ENCODE data around the gene FAM53B.
"Not testable (repeated sequence)": the region's sequence is repeated elsewhere in the genome, so short reads cannot be mapped to it uniquely, and the experiment has no call there.

Gene FAM53B

DNA sequence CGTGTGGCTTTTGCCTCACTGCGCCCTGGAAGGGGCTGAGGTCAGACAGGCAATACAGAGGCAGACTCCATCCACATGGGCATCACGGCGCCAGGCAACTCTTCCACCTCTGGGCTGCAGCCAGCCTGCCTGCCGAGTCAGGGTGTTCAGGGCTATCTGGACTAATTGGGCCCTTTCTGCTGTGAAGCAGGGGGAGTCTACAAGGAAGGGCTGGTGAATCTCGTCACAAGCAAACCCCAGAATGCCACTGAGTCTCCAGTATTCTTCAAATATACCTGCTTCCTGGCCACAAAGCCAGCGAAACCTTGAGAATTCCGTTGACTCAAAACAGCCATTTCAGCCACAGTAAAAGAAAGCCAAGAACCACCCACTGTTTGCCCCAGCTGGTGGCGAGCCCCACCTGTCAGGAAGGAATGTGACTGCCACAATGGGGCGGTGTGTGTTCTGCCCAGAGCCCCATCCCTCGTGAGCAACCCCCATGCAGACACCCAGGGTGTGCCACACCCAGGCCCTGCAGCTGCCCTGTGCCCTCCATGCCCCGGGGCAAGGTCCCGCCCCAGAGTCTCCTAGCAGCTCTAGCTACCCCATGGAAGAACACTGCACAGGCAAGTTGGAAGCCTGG is 117.3 kb downstream of the FAM53B start:
- peak; percentile 47 for DNase-seq

DNA sequence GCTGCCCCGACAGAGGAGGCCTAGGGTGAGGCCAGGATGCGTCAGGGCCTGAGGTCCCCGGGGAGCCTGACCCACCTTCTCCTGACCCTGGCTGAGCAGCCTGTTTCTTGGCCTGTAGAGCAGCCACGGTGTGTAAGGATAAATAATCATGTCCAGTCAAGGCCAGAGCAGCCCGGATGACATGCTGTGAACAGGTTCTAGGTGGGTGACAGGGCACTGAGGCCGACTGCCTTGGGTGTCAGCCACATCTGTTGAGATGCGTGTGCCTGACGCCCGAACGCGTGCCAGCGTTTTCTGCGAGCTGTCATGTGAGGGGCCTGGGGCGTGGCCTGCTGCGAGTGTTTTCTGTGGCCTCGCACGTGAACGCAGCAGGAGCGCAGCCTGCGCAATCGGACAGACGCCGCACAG is 118.3 kb downstream of the FAM53B start:
- DNase-seq, result no peak

DNA sequence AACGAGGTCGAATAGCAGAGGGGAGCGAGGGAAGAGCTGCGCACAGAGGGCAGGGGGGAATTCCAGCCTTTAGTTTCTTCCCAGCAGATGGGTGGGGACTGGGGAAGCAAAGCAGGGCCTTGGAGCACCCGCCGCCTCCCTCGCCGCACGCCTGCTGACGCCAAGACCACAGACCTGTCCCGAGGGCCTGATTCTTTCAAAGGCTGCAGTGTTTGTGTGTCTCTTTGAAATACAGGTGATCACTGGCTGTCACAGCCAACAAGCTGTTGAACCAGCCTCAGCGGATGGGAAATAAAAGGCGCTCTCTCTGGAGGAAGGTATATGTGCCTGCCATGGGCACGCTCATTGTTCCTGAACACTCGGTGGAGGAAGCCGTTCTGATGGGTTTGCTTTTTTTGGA is 119.3 kb downstream of the FAM53B start:
- DNase-seq, result no peak

DNA sequence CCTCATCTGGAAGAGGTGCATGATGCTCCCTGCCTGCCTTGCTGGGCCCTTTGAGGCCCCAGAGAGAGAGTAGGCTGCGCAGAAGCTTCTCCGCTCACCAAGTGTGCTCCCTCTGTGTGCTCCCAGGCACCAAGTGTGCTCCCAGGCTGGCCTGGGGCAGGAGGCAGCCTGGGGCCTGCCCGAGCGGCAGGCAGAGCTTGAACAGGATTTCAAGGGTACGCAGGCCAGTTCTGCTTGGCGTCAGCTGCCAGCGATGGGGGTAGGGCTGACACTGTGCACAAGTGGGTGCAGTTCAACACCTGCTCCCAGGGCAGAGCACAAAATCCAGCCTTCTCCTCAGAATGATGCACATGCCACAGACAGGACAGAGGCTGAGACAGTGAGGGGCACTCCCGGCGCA is 119.7 kb downstream of the FAM53B start:
- no peak for DNase-seq

- DNase-seq, result no peak
Measured at GRCh38 chr10:124624006-124624405, 120.2 kb downstream of the FAM53B start.

GRCh38 chr10:124622866-124623536 is 121.2 kb downstream of the FAM53B start:
- DNase-seq, result no peak

- DNase-seq, result no peak
Measured at GRCh38 chr10:124622158-124622557, 122.0 kb downstream of the FAM53B start.

DNA sequence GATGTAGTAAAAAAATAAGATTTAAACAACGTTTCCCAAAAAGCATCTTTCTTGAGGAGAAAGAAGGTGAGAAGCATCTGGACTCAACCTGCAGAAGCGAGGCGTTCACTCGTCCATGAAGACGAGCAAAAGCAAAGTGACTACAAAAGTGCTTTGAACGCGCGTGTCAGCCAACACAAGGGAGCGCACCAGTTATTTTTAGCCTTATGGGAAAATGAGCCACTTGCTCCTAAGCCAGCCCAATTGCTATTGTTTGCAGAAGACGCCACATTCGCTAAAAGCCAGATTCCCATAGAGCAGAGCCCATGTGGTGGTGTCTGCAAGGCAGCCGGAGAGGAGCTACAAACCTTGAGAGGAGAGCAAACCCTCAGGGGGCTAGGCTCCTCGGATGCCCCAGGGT is 122.5 kb downstream of the FAM53B start:
- no peak for DNase-seq

- no peak for DNase-seq
Measured at GRCh38 chr10:124619802-124620490, 124.2 kb downstream of the FAM53B start.

DNA sequence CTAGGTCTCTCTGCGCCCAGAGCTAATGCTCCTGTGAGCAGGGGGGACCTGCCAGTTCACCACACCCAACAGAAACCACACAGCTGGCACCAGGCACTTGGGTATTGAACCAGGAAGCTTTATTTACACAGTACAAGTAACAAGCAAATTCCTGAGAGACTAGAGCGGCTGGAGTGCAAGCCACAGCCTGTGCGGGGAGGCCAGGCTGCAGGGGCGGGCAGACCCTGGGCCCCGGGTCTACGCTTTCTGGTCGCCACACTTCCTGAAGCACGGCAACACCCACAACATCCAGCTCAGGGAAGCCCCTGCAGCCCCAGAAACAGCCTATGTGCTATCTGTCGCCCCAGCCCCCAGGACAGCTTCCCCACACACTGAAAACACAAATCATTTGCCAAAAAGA is 125.0 kb downstream of the FAM53B start:
- DNase-seq, result no peak

- DNase-seq, result no peak
Measured at GRCh38 chr10:124618470-124619073, 125.6 kb downstream of the FAM53B start.

DNA sequence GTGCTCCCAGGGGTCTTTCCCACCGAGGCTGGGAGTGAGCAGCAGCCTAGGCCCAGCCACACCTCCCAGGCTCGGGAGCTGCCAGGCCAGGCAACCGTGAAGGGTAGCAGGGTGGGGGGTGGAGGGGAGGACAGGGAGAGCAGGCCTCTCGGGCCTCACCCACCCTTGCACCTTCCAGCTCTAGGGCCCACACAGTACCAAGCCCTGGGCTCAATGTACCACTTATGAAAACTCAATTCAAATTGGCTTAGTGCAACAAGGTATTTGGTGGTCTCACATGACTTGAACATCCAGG is 127.4 kb downstream of the FAM53B start:
- no peak for DNase-seq

GRCh38 chr10:124616040-124616835 is 127.9 kb downstream of the FAM53B start:
- DNase-seq, result no peak

- no peak for DNase-seq
Measured at GRCh38 chr10:124615259-124615658, 128.9 kb downstream of the FAM53B start.

GRCh38 chr10:124614003-124614659 is 130.0 kb downstream of the FAM53B start:
- no peak for DNase-seq

DNA sequence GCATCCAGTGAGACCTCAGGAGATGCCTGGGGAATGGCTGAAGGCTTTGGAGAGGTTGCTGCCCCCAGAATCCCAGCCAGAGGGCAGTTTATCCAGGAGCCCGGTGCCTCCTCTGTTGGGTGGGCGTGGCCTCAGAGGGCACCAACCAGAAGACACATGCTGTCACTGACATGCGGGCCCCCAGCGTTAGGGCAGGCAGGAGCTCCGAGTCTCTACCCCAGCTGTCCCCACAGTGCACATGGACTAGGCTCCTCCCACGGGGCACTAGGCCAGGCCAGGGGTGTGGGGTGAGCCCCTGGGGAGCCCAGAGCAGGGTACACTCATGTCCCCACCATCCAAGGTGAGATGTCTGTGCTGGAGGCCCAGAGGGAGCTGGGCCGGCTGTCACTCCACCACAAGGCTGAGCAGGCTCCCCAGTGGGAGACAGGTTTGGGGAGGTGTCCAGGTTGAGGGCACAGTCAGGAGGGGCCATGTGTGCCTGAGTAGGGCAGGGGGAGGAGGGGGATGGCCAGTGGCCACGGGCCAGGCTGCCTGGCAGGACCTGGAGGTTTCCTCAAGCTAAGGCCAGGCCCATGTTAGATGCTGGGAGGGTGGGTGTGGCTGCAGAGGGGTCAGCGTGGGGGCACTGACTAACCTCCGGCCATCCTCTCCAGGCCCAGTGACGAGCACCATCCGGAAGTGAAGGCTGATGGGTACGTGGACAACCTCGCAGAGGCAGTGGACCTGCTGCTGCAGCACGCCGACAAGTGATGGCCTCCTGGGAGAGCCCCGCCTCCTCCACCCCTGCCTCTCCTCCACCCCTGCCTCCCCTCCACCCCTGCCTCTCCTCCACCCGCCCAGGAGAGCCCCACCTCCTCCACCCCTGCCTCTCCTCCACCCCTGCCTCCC is 131.3 kb downstream of the FAM53B start:
- peak; percentile 39 for DNase-seq

DNA sequence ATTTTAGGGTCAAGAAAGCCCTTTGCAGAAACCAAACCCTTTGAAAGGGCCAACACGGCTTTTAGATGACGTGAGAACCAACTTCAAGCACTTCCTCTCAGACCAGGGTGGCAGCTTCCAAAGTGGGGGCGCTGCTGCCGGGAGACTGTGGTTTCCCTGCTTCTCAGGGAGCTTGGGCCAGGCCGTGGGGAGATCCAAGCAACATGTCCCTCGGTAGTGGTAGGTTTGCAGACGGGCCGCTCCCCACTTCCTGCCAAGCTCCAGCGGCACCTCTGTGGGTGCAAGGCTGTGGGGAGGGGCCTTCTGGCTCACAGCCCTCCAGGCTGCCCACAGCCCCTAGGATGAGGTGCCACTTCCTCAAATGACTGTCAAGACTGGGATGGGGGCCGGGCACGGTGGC is 132.4 kb downstream of the FAM53B start:
- DNase-seq, result peak; percentile 39

- not testable (repeated sequence) for DNase-seq
Measured at GRCh38 chr10:124610851-124611250, 133.3 kb downstream of the FAM53B start.

DNA sequence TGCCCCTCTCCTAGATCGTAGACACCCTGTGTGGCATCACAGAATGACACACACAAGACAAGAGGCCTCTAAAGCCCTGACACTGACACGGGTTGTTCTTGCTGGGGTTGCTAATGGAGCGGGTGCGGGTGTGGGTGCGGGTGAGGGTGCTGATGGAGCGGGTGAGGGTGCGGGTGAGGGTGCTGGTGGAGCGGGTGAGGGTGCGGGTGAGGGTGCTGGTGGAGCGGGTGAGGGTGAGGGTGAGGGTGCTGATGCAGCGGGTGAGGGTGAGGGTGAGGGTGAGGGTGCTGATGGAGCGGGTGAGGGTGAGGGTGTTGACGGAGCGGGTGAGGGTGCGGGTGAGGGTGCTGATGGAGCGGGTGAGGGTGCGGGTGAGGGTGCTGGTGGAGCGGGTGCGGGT is 134.0 kb downstream of the FAM53B start:
- not testable (repeated sequence) for DNase-seq

DNA sequence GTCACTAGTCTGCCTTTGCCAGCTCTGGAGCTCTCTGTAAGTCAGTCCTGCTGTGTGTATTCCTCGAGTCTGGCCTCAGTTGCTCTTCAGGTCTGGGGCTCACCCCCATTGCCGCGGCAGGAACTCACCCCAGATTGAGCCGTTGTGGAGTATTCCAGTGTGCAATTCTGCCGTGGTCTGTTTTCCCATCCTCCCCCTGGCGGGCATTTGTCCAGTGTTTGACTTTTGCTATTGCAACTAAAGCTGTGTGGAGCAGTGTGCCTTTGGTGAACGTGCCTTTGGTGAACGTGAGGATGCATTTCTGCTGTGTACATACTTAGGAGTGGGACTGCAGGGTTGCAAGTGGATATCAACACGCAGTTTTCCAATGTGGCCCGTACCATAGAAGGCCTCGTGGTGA is 134.5 kb downstream of the FAM53B start:
- DNase-seq, result no peak

GRCh38 chr10:124608093-124608721 is 136.0 kb downstream of the FAM53B start:
- no peak for DNase-seq
